Measurements from ENCODE around the gene SRXN1.
A peak's percentile ranks its signal among the peaks of the same experiment; 100 is the strongest.

The SRXN1 gene

DNA sequence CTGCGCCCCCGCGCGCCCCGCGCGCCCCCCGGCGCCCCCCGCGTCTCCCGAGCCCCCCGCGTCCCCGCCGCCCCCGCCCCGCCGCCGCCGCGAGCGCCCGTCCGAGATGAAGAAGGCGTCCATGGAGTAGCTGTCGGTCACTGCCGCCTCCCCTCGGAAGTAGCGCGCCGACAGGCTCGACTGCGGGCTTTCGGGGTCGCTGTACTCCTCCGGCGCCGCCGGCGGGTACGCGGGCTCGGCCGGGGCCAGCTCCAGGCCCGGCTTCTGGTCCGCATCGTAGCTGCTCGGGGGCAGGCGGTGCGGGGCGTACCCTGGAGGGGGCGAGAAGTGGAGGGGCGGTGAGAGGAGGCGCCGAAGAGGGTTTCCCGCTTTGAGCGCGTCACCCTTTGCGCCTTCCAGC, 11.2 kb upstream of the SRXN1 start:
- Histone ChIP-seq H3K27me3 (ENCODE audit: low read depth, low read length) (peaks cover 29% of the 10 kb centered on the region), H3K4me3 (ENCODE audit: low read depth in 1 of 2, low read length in 2 of 2) (no peak overlapping the region), H3K9me3 (ENCODE audit: control insufficient read depth in 1 of 2, low read length in 2 of 2) (no peaks in the 10 kb centered on the region), H3K36me3 (ENCODE audit: control insufficient read depth in 1 of 2, insufficient read depth in 2 of 2, low read length in 2 of 2) (no peaks in the 10 kb centered on the region), H3K4me1 (ENCODE audit: control insufficient read depth in 1 of 2, insufficient read depth in 2 of 2, low read length in 2 of 2) (no peaks in the 10 kb centered on the region), H3K27ac (ENCODE audit: low read length) (no peak overlapping the region)

DNA sequence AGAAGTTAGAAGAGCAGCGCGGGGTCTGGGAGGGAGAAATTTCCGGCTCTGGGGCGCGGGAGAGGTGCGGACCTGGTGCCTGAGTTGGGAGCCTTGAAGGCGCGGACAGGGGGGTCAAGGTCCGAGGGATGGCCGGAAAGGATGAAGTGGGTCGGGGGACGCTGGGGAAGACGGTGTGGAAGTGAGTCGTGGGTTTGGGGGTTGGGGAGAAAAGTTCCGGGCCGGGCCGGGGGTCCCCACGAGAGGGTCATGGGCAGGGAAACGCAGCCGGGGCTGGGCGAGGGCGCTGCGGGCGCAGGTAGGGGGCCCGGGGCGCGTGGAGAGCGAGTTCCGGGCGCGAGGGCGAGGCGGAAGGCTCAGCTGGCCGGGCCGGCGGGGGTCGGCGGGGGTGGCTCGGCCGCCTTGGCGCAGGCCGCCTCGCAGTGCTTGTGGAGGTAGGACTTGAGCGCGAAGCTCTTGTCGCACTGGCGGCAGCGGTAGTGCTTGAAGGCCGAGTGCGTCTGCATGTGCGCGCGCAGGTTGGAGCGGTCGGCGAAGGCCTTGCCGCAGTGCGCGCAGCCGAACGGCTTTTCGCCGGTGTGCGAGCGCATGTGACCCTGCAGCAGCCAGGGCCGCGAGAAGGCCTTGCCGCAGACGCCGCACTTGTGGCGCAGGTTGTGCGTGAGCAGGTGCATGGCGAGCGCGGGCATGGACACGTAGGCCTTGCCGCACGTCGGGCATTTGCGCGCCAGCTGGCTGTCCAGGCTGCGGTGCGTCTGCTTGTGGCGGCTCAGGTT, 10.5 kb upstream of the SRXN1 start:
- no peaks in the 10 kb centered on the region for H3K36me3 ChIP-seq (ENCODE audit: control insufficient read depth in 1 of 2, insufficient read depth in 2 of 2, low read length in 2 of 2)
- H3K4me1 ChIP-seq (ENCODE audit: control insufficient read depth in 1 of 2, insufficient read depth in 2 of 2, low read length in 2 of 2): no peaks in the 10 kb centered on the region
- H3K27ac ChIP-seq (ENCODE audit: low read length): no peak overlapping the region
- no peaks in the 10 kb centered on the region for H3K9me3 ChIP-seq (ENCODE audit: control insufficient read depth in 1 of 2, low read length in 2 of 2)
- H3K4me3 ChIP-seq (ENCODE audit: low read depth in 1 of 2, low read length in 2 of 2): no peak overlapping the region
- peaks cover 29% of the 10 kb centered on the region for H3K27me3 ChIP-seq (ENCODE audit: low read depth, low read length)

DNA sequence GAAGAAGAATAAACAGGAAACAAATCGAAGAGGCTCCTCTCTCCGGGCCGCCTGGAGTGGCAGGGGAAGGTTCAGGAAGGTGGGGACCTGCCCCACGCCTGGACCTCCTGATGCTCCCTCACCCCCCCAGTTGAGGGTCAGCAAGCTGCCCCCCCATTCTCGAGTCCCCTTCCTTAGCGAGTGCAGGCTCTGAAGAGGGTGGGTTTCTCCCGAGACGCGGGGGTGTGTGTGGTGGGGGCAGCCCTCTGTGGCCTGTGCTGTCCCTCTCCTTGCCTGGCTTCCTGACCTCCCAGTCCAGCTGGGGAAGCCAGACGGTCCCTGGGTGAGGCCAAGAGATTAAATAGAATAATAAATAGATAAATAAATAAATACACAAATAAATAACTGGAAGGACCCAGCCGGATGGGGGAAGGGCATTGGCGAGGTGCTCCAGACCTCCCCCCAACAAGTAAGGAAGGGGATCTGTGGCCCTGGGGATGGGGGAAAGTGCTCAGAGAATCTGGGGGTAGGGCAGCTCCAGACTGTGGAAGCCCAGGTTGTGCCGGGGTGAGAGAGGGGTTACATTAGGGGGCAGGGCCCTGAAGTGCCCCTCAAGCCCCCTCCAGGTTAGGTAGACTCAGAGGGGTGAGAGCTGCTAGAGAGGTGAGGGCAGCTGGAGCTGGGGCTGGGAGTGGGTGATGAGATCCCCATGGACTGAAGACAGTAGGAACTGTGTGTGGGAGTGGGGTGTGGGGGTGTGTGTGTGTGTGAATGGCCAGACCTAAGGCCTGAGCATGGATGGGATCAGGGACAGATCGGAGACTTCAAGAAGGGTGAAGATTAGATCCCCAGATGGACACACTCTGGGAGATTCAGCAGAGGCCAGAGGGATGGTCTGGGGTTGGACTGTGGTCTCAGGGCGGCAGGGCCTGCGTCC, 9.5 kb upstream of the SRXN1 start:
- Histone ChIP-seq H3K36me3 (ENCODE audit: control insufficient read depth in 1 of 2, insufficient read depth in 2 of 2, low read length in 2 of 2) (no peaks in the 10 kb centered on the region), H3K9me3 (ENCODE audit: control insufficient read depth in 1 of 2, low read length in 2 of 2) (no peaks in the 10 kb centered on the region), H3K4me3 (ENCODE audit: low read depth in 1 of 2, low read length in 2 of 2) (no peak overlapping the region), H3K4me1 (ENCODE audit: control insufficient read depth in 1 of 2, insufficient read depth in 2 of 2, low read length in 2 of 2) (no peaks in the 10 kb centered on the region), H3K27me3 (ENCODE audit: low read depth, low read length) (peaks cover 30% of the 10 kb centered on the region), H3K27ac (ENCODE audit: low read length) (no peak overlapping the region)

DNA sequence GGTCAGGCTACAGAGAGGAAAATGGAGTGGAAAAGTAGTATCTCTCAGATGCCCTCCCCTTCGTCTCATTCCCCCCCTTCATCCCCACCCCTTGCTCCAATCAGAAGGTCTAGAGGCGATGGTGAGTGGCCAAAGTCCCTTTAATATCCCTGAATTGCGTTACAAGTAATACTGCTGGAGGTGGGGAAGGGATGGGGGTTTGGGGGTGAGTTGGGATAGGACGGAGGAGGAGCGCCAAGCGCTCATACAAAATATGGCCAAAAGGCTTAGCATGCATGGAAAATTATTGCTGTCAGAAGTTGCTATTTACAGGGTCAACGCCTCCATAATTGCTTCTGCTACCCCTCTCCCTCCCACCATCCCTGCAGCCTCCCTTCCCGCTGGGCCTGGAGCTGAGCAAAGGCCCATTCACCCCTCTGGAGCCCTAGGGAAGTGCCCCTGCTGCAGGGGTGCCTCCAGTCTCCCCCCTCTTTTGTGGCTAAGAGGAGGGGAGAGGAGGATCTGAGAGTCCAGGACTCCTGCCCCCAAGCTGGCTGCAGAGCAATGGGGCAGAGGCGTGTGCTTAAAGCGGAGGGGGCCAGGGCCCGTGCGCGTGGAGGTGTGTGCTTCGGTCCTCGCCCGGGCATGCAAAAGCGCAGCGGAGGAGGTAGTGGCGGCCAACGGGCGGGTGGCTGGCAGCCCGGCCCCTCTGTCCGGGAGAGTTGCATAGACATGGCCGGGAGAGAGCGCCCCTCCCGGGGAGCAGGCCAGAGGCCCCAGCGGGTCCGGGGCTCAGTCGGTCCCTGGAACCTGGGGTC, 8.7 kb upstream of the SRXN1 start:
- H3K27me3 ChIP-seq (ENCODE audit: low read depth, low read length): peaks cover 33% of the 10 kb centered on the region
- H3K4me3 ChIP-seq (ENCODE audit: low read depth in 1 of 2, low read length in 2 of 2): no peak overlapping the region
- H3K36me3 ChIP-seq (ENCODE audit: control insufficient read depth in 1 of 2, insufficient read depth in 2 of 2, low read length in 2 of 2): no peaks in the 10 kb centered on the region
- no peak overlapping the region for H3K27ac ChIP-seq (ENCODE audit: low read length)
- H3K4me1 ChIP-seq (ENCODE audit: control insufficient read depth in 1 of 2, insufficient read depth in 2 of 2, low read length in 2 of 2): no peaks in the 10 kb centered on the region
- no peaks in the 10 kb centered on the region for H3K9me3 ChIP-seq (ENCODE audit: control insufficient read depth in 1 of 2, low read length in 2 of 2)

DNA sequence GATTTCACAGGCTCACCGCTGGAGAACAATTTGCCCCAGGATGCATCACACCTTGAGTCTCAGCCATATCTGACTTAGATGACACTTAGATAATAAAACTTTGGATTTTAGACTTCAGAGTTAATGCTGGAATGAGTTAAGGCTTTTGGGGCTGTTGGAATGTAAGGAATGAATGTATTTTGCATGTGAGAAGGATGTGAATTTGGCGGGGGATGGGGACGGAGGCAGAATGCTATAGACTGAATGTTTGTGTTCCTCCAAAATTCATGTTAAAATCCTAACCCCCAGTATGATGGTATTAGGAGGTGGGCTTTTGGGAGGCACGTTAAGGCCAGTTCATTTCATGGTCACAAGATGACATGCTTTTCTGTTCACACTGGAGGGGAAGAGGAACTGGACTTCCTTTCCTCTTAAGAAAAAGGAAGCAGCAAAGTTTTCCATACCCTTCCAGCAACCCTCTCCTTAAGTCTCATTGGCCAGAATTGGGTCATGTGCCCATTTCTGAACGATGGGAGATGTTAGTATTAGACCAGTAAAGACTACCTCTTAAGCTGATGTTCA, 5.8 kb upstream of the SRXN1 start:
- peaks cover 0 to 2% of the 10 kb centered on the region in 2 donors for H3K4me1 ChIP-seq (ENCODE audit: control insufficient read depth in 1 of 2, insufficient read depth in 2 of 2, low read length in 2 of 2)
- no peaks in the 10 kb centered on the region for H3K36me3 ChIP-seq (ENCODE audit: control insufficient read depth in 1 of 2, insufficient read depth in 2 of 2, low read length in 2 of 2)
- no peaks in the 10 kb centered on the region for H3K9me3 ChIP-seq (ENCODE audit: control insufficient read depth in 1 of 2, low read length in 2 of 2)
- no peak overlapping the region for H3K4me3 ChIP-seq (ENCODE audit: low read depth in 1 of 2, low read length in 2 of 2)
- H3K27ac ChIP-seq (ENCODE audit: low read length): no peak overlapping the region
- peaks cover 17% of the 10 kb centered on the region for H3K27me3 ChIP-seq (ENCODE audit: low read depth, low read length)

DNA sequence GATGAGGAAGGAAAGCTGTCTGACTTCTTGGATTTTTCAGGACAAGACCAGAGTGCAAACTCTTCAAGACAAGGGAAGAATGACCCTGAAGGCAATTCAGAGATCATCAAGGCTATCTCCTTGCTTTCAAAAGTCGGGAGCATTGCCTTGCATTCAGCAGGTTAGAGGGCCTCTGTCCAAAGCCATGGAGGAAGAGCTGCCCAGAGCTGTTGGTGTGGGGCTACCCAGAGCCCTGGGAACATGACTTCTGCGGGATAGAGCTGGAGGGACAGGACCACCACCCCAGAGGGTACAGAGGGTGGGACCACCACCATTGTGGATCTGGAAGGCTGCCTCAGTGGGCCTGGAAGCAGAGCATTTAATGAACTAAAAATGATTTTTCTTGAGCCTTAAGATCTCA, 5.2 kb upstream of the SRXN1 start:
- peaks cover 17% of the 10 kb centered on the region for H3K27me3 ChIP-seq (ENCODE audit: low read depth, low read length)
- no peak overlapping the region for H3K4me3 ChIP-seq (ENCODE audit: low read depth in 1 of 2, low read length in 2 of 2)
- no peaks in the 10 kb centered on the region for H3K36me3 ChIP-seq (ENCODE audit: control insufficient read depth in 1 of 2, insufficient read depth in 2 of 2, low read length in 2 of 2)
- H3K4me1 ChIP-seq (ENCODE audit: control insufficient read depth in 1 of 2, insufficient read depth in 2 of 2, low read length in 2 of 2): peaks cover 0 to 5% of the 10 kb centered on the region in 2 donors
- H3K27ac ChIP-seq (ENCODE audit: low read length): no peak overlapping the region
- H3K9me3 ChIP-seq (ENCODE audit: control insufficient read depth in 1 of 2, low read length in 2 of 2): no peaks in the 10 kb centered on the region

DNA sequence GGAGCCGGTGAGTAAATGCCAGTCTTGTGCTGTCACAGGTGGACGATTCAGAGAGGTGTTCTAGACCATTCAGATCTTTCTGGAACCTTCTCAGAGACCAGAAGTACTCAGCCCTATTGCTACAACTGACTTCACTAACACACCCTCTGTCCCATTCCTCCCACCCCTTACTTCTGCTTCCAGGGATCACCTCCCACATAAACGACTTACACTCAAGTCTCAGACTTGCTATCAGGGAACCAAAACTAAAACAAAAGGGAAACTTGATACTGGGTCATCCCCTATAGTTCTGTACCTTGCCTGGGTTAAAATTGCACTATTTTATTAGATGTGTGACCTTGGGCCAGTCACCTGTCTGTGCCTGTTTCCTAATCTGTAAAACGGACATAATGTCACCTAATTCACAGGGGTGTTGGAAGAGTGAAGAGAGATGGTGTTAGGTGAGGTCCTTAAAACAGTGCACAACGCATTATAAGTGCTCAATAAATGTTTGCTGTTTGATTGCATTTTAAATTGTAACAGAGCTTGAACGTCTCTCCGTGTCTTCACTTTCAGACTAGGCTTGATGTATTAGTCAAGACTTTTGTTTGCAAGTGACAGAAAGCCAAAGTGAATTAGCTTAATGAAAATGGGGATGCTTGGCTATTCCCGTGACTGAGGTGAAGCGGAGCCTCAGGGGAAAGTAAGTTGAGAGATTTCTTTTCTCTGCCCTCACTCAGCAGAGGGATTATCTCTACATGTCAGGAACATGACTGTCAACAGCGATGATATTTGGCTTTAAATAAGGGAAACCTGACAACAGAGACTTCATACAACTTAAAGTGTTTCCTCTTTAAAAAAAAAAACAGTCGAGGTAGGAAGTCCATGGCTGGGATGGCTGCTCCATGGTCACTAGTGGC, 3.0 kb upstream of the SRXN1 start:
- H3K4me1 ChIP-seq (ENCODE audit: control insufficient read depth in 1 of 2, insufficient read depth in 2 of 2, low read length in 2 of 2): peaks cover 5 to 12% of the 10 kb centered on the region in 2 donors
- no peak overlapping the region for H3K27ac ChIP-seq (ENCODE audit: low read length)
- no peaks in the 10 kb centered on the region for H3K9me3 ChIP-seq (ENCODE audit: control insufficient read depth in 1 of 2, low read length in 2 of 2)
- peaks cover 0 to 2% of the 10 kb centered on the region in 2 donors for H3K36me3 ChIP-seq (ENCODE audit: control insufficient read depth in 1 of 2, insufficient read depth in 2 of 2, low read length in 2 of 2)
- H3K27me3 ChIP-seq (ENCODE audit: low read depth, low read length): peaks cover 4% of the 10 kb centered on the region
- H3K4me3 ChIP-seq (ENCODE audit: low read depth in 1 of 2, low read length in 2 of 2): no peak overlapping the region

DNA sequence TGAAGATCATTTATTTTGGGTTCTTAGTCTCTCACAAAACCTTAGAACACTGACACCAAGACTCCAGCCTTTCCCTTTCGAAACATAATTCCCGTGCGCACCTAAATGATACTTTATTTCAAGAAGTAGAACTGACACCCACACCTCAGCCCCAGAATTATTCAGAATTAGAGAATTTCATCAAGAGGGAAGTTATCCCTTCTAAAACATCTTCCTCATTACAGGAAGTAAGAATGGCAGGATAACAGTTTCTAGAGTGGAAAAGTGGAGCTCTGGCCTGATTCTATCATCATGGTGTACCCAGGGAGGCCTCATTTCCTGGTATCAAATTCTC, 1.4 kb upstream of the SRXN1 start:
- Histone ChIP-seq H3K27me3 (ENCODE audit: low read depth, low read length) (peaks cover 4% of the 10 kb centered on the region), H3K4me3 (ENCODE audit: low read depth in 1 of 2, low read length in 2 of 2) (no peak overlapping the region), H3K27ac (ENCODE audit: low read length) (no peak overlapping the region), H3K4me1 (ENCODE audit: control insufficient read depth in 1 of 2, insufficient read depth in 2 of 2, low read length in 2 of 2) (peaks cover 5 to 12% of the 10 kb centered on the region in 2 donors), H3K9me3 (ENCODE audit: control insufficient read depth in 1 of 2, low read length in 2 of 2) (no peaks in the 10 kb centered on the region), H3K36me3 (ENCODE audit: control insufficient read depth in 1 of 2, insufficient read depth in 2 of 2, low read length in 2 of 2) (peaks cover 0 to 17% of the 10 kb centered on the region in 2 donors)

DNA sequence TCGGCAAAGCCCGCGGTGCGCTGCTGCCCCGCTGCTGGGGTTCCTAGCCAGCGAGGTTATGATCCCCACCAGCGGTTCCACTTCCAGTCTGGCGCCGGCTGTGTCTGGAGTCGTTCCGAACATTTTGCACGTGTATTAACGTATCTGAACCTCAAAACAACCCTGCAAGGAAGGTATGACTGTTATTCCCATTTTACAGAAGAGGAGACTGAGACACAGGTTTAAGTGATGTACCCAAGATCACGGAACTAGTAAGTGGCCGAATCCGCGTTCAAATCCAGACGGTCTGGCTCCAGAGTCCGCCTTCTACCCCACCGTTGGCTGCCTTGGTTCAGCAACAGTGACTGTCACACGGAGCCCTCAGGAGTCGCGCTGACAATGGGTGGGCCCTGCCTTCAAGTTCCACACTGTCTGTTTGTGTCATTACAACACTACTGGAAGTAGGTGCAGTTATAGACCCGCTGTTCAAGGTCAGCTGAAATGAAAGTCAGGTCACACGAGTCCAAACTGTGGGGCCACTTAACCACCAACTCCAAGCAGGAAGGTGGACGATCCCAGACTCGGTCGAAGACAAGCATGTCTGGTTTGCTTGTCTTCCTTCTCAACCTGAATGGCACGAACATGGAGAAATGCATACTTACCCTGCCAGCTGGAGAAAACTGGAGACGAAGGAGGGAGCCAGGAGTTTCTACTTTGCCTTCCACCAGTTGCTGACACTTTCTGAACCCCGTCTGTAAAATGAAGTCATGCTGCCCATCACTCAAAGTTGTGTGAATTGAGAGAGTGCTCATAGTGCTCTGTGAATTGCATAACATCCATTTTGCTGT, 803 bp upstream of the SRXN1 start:
- Histone ChIP-seq H3K27me3 (ENCODE audit: low read depth, low read length) (peaks cover 4% of the 10 kb centered on the region), H3K27ac (ENCODE audit: low read length) (no peak overlapping the region), H3K9me3 (ENCODE audit: control insufficient read depth in 1 of 2, low read length in 2 of 2) (no peaks in the 10 kb centered on the region), H3K4me3 (ENCODE audit: low read depth in 1 of 2, low read length in 2 of 2) (peak overlapping the region; percentile 74 to 81), H3K36me3 (ENCODE audit: control insufficient read depth in 1 of 2, insufficient read depth in 2 of 2, low read length in 2 of 2) (peaks cover 2 to 21% of the 10 kb centered on the region in 2 donors), H3K4me1 (ENCODE audit: control insufficient read depth in 1 of 2, insufficient read depth in 2 of 2, low read length in 2 of 2) (peaks cover 5 to 12% of the 10 kb centered on the region in 2 donors)

All from muscle layer of duodenum (tissue), 2 donors.